ENCODE measurements around the gene SLC27A6.
"Not testable (repeated sequence)": the region's sequence is repeated elsewhere in the genome, so short reads cannot be mapped to it uniquely, and the experiment has no call there.

Gene SLC27A6

DNA sequence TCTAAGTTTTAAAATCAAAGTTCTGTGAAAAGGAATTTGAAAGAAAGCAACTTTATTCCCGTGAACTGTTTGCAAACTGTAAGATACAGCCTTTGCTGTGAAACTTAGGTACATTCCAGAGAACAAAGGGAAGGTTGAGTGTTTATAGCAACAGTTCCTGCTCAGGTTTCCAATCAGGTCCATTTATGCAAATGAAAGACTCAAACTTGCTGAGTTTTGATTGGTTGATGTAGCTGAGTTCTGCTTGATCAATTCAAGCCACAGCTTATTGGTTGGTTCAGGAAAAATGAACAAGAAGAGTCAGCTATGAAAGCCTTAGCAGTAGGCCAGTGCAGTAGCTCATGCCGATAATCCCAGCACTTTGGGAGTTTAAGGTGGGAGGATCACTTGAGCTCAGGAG is 37.9 kb downstream of the SLC27A6 start:
- DNase-seq: no peak

DNA sequence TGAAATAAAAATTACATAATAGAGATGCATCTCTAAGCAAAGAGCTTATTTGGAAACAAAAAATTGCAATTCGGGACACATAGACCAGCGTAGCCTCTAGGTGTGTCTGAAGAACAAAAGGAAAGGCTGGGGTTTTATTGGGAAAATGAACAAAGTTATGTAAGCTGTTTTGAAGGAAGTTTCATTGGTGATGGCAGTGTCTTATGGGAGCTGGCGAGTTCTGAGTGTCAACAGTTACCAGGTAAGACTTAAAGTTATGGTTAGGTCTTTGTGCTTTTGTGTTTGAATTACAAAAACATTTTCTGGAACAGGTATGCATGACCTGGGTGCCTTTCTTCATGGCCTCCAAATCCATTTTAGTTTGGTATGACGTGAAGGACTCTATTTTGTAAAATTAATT is 48.9 kb downstream of the SLC27A6 start:
- DNase-seq: no peak

DNA sequence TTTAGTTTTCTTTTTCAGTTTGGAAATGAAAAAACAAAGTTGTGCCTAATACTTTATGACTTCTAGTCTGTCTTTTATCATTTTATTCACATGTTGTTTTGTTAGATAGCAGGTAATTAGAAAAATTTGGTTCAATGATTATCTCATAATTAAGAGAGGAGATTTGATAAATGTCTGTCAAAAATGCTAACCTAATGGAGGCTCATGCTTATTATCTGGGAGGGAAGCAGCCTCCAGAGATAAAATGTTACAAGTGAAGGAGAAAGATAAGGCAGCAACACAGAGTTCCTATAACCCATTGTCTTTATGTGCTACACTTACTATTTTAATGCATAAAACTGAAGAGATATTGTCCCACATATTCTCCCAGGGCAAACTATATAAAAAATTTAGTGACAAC is 53.5 kb downstream of the SLC27A6 start:
- no peak for DNase-seq

DNA sequence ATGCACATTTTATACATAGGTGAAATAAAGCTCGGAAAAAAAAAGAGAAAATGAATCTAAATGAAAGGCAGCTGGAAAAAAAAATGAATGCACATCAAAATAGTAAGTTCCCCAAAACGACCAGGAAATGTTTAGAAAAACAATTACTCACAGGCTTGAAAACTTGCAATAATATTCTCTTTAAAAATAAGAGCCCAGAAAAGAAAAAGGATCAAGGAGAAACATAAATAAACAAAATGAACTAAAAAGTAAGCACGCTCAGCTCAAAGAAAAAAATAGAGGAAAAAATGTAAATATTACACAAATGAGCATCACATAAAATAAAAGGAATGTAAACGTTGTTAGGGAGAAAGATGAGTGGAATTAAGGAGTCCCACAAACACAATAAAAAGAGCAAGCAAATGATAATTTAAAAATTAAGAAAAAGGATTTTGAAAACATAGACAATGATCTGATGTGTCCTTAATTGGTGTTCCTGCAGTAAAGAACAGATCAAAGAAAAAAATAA is 54.2 kb downstream of the SLC27A6 start:
- DNase-seq: no peak

DNA sequence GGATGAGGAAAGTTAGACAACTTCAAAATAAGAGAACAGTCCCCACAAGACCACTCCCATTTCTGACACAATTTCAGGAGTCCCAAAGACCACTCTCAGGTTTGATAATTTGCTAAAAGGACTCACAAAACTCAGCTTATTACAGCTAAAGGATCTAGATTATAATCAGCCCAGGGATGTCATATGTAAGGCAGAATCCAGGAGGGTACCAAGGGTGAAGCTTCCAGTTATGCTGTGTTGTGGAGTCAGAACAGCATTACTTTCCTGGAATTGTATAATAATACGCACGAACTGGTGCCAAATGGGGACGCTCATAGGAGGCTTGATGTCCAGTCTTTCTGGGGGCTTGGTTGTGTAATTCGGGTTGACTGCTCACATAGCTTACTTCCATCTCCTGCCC is 55.4 kb downstream of the SLC27A6 start:
- no peak for DNase-seq

DNA sequence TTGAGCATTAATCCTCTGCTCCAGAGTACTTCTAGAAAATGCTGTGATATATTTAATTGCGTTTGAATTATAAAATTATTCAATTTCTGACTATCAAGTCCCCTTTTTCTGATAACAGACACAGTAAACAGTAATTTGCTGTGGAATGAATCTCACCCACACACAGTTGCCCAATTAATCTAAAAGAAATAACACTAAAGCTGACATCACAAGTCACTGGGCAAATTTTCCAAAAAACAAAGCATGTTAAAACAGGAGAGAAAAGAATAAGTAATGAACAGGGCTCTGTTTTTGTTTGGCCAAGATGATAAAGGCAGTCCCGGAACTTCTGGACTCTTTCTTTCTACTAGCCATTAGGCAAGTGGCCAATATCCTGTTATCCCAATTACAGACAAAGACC is 56.5 kb downstream of the SLC27A6 start:
- DNase-seq: no peak

DNA sequence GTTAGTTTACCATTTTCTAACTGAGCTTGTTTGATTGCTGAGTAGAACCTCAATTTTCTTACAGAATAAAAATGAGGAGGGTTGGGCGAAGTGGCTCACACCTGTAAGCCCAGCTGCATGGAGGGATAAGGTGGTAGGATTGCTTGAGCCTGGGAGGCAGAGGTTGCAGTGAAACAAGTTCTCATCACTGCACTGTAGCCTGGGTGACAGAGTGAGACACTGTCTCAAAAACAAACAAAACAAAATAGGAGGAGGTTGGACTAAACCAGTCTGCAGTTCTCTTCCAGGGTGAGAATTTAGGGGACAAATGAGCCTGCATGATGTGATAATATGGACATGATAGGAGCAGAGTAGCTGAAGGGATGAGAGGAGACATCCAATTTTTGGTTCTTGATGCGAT is 57.3 kb downstream of the SLC27A6 start:
- no peak for DNase-seq

DNA sequence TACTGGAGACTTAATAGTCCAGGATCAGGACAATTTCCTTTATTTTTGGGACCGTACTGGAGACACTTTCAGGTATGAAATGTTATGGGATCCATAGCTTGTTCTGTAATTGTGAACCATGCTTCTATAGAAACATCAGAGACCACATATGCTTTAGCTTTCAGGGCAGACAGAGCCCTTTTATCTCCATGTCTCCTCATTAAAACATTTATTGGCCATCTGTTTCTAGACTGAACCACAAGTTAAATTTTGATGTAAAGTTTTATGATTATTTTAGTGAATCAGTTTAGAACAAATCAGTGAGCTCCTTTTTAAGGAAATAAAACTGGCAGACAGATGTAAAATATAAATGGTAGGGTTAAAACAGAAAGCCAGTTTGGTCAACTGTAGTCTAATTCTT is 62.0 kb downstream of the SLC27A6 start:
- no peak for DNase-seq

DNA sequence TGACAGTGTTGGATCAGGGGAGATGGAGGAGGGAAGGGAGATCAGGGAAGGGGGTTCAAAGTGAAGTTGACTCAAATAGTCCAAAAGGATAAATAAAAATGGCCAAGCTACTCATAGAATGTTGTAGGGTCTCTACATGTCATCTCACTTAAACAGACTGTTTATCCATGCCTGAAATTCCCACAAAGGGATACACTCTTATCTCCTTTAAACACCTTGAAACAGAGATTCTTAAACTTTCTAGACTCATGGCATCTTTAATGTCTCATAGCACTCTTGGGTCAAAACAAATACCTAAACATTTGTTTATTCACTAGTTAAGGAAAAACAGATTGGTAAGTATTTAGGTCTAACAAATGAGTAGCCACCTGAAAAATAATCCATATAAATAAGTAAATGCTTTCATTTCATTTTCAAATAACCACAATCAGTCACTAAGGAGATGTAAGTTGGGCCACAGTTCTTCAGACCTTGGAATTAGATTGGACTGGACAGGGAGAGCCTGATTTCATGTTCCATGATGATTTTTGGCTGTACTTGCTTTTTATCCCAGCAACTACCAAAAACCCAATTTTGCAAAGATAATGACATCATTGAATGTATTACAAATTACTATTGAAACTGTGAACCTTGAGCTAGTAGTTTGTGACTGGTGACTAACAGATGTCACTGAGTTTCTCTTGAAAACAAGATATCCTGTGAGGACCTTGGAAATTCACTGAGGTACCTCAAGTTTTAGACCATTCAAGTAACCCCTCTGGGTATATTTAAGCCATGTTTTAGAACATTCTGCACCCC is 66.8 kb downstream of the SLC27A6 start:
- no peak for DNase-seq

DNA sequence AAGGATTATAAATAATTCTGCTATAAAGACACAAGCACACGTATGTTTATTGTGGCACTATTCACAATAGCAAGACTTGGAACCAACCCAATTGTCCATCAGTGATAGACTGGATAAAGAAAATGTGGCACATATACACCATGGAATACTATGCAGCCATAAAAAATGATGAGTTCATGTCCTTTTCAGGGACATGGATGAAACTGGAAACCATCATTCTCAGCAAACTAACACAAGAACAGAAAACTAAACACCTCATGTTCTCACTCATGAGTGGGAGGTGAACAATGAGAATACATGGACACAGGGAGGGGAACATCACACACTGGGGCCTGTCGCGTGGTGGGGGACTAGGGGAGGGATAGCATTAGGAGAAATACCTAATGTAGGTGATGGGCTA is 71.0 kb downstream of the SLC27A6 start:
- not testable (repeated sequence) for DNase-seq

DNA sequence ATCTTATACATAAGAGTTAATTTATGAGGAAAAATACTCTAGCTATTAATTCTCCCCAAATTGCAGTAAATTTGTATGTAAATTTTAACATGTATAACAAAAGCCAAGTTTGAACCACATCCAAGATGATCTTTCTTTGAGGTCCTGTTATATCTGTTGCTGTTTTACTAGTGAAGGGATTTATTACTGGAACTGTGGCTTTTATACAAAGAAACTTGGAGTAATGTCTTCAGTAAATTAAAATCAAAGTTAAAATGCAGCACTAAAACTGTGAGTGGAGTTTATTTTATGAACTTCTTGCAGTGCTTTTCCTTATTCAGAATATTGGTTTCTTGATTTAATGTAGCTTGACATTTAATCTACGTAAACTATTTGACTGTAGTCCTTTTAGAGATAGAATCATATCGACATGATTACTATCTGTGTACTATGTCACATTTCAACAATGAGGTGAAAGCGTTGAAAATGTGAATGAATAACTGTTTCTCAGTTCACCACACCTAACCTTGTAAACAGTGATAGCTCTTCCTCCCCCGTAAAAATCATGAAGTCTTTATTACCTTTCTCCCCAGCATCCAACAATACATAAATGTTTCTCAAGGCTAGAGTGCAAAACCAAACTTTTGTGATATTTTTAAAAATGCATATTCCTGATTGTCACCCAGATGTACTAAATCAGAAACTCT is 76.1 kb downstream of the SLC27A6 start:
- no peak for DNase-seq

DNA sequence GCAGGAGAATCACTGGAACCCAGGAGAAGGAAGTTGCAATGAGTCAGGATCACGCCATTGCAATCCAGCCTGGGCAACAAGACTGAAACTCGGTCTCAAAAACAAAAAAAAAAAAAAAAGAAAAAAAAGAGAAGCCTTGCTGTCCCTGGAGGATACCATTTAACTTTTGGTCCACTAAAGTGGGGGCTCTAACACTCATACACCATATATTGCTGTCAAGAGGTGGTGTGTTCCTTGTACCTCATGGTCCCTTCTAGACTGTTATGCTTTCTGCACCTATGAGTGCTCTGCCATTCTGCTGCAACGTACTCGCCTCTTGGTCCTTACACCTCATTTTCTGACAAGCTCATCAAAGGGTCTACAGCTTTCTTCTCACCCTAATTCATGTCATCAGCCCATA is 77.0 kb downstream of the SLC27A6 start:
- DNase-seq: no peak

DNA sequence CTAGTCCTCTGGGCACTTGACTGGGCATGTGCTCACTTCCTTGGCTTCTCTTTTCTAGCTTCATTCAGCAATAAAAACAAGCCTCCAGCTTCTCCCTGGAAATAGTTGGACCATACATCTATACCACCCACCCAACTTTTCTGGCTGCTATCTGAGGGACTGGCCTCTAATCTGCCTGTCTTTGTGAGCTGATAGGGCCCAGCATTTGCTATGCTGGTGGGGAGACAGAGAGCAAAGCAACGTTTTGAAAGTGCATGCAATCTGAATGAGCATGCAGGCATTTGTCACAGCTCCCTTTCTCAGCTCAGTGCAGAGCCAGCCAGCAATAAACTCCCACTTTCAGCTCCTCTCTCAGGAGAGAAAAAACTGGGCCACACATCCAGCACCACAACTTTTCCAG is 78.6 kb downstream of the SLC27A6 start:
- no peak for DNase-seq

DNA sequence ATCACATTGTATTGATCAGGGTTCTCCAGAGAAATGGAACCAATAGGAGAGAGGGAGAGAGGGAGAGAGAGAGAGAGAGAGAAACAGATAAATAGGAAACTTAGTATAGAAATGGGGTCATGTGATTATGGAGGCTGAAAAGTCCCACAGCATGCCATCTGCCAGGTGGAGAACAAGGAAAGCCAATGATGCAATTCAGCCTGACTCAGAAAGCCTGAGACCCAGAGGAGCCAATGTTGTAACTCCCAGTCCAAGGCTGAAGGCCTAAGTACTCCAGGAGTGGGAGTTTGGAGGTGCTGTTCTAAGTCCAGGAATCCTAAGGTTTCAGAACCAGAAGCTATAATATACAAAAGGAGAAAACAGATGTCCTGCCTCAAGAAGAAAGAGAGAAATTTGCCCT is 80.9 kb downstream of the SLC27A6 start:
- DNase-seq: no peak

DNA sequence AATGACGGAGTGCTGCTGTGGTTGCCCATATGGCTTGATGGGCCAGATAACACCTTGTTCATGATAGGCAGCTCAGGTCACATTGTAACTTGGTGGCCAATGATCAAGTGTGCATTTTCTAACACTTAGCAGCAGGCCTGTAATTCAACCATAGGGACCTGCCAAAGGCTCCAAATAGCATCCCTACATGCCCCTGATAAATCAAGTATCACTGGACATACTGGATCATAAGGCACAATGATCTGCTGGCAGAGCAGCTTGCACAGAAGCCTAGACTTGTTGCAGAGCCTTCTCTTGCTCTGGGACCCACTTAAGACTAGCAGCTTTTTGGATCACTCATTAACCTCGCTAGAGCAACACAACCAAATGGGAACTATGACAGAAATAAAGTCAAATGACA is 83.2 kb downstream of the SLC27A6 start:
- no peak for DNase-seq

DNA sequence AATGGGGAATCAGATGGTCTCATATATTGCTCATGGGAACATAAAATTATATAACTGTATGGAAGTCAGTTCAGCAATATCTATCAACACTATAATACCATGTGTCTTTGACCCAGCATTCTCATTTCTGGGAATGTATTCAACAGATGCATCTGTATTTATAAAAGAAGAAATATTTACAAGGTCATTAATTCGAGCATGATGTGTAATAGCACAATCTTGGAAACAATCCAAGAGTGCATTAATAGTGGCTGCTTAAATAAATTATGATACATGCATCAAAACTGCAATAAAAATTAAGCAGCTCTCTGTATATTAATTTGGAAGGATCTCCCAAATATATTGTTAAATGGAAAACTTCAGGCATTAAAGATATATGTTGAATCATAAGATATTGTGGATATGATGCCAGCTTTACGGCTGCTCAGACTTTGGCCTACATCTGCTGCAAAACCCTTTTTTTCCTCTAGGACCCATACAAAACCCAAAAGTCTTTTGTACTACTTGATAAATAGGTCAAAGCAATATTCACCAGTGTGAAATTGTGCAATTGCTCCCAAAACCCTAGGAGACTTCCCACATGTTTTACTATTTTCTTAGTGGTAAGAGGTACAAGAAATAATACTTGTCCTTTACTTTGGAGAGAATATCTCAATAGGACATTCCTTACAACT is 84.0 kb downstream of the SLC27A6 start:
- DNase-seq: no peak

DNA sequence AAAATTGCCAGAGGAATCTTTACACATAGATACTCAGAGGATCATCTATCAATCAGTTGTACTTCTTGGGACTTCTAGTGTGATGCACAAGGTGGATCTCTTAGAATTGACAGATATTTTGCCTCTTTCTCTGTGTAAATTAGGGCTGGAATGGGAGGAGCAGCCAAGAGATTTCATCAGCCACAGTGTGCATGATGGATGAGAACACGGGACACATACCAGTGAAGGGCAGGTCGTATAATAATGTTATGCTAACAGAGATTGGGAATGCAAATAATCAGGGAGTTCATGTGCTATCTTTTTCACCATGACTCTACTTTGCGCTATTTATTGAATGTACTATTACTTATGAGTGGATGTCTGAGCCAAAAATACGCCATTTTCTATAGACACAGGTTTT is 86.0 kb downstream of the SLC27A6 start:
- DNase-seq: no peak

DNA sequence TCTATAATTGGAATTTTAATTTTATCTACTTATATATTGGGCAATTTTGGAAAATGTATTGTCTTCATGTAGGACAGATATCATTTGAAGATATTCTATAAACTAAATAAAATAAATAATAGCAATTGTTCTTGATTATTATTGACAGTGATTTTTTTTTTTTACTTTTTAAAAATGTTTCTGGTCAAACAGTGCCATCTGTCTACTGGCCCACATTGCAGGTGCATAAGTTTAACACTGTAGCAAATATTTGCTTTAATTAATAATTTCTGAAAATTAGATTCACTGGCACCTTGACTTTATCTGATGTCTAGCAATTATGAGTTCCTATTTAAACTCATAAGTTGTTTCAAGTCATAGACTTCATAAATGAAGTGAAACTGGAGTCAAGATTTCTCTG is 88.2 kb downstream of the SLC27A6 start:
- DNase-seq: no peak

DNA sequence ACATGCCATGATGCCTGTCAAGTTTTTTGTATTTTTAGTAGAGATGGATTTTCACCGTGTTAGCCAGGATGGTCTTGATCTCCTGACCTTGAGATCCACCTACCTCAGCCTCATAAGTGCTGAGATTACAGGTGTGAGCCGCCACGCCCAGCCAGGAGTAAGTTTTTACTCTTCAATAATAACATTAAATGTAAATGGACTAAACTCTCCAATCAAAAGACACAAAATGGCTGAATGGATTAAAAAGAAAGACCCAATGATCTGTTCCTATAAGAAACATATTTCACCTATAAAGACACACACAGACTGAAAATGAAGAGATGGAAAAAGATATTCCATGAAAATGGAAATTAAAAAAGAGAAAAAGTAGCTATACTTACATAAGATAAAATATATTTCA is 92.0 kb downstream of the SLC27A6 start:
- DNase-seq: no peak

DNA sequence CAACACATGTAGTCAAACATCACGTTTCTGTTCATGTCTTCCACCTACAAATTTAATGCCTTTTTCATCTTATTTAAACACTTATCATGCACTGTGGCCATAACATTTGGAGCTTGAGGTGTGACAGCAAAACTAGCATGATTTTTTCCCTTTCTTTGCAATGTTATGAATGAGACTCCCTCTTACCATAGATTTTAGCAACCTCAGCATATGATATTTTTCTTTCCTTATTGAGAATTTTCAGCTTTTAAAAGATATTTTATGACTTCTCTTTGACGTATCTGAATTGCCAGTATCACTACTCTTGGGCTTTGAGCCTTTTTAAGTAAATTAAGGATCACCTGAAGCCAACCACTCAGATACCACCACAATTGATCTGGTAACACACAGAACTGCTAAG is 96.6 kb downstream of the SLC27A6 start:
- no peak for DNase-seq

DNA sequence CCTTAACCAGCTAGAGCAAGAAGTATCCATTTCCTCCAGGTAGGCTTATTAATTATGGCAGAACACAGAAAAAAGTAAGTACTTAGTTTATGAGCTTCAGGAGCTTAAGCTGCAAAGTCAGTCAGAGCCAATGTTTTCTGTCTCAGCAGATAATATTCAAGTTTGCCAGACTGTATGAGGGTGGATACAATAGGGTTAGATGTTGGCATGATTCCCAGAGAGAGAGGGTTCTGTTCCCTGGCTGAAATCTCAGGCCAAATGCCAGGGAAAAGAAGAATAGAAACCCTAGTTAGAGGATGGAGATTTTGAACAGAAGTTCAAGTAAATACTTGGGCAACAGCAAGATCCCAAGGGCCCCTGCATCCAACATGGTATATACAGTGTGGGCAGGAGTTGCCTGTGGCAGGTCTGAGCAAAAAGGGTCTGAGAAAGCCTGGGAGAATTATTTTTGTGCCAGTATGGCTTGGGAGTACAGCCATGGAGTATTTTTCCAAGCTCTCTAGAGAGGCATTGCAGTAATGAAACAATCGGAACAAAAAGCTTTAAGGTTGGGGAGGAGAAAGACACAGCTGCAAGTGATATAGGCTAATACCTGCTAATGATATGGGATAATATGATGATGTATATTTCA is 98.3 kb downstream of the SLC27A6 start:
- no peak for DNase-seq

DNA sequence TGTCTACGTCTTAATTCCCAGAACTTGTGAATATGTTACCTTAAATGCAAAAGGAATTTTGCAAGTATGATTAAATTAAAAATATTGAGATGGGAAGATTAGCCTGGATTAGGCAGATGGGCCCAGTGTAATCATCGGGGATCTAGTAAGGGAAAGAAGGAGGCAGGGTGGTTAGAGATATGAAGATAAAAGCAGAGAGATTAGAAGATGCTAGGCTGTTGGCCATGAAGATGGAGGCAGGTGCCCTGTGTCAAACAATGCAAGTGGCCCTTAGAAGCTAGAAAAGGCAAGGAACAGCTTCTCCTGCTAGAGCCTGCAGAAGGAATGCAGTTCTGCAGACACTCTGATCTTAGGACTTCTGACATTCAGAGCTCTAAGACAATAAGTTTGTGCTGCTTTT is 100.4 kb downstream of the SLC27A6 start:
- DNase-seq: no peak

DNA sequence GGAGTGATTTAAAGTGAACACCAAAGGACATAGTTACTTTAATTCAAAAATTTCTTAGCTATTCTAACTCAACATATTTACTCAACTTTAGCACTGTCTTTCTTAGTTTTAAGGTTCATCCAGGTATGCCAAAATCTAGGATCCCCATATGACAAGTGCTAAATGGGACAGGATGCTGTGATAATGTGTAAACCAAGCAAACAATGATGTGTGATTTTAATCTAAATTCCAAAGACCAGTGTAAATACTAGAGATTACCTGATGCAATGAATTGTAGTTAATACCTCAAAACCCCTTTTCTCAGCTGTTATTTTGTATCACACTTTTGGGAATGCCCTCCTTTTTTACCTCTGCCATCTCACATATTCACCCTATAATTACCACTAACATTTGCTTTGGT is 102.5 kb downstream of the SLC27A6 start:
- no peak for DNase-seq

DNA sequence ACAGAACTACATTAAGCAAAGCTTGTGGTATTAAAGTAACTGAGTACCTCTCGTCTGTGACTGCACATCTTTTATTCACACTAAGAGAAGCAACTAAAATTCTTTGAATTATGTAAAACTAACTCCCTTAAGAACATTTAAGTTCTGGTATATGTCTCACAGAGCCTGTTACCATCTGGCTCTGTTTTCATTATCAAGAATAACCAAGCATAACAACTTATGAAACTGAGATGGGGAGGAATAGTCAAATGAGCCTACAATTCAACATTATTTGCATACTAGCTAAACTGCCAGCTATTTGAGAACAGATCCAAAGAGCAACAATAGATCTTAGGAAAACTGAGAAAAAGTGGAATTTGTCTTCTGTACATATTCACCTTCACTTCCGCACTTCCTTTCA is 104.0 kb downstream of the SLC27A6 start:
- no peak for DNase-seq

Data from activated CD4-positive, alpha-beta T cell treated with anti-CD3 and anti-CD28 coated beads, Interleukin-2, amount 50 U/mL, for 48 hours (primary cell).